Inflammatory macrophage treated with lipopolysaccharide for 1 hour (primary cell): ENCODE measurements around the gene KCNMA1.
"Not testable (repeated sequence)": the region's sequence is repeated elsewhere in the genome, so short reads cannot be mapped to it uniquely, and the experiment has no call there.

Experiments used
- DNase-seq, 2 donors: peaks; one replicate each; pipeline ENCODE4 v3.0.0-alpha.2; 2020 to 2022

KCNMA1 gene

DNA sequence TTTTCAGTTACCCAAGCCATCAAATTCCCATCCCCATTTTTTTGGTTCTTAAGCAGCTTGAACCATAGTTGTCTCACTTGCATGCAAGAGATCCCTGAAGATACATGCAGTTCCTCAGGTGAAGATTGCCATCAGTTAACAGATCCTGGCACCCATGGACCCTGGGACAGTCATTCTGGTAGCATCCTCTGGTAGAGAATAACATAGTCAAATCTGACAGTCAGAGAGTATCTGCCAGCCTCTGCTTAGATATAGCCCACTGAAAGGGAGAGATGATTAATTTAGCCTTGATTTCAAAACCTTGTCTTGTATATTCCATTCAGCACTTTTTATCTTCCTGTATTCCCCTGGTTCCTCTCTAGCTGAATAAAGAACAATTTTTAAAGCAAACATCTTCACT, 280.4 kb downstream of the KCNMA1 start:
- DNase-seq = no peak

DNA sequence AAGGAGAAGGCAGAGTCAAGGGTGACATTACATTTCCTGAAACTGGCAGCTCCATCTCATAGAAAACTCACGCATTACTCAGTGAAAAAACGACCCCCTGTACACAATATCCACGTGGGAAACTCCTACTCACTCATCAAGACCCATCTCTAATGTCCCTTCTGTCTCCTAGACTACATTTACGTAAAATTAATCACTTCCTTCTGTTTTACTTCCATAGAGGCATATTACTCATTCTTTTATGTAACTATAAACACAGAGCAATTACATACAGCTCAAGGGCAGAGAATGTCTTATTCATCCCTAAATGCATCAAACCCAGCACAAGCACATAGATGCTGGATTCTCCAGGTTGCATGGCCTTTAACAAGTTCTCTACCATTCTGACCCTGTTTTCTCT, 281.8 kb downstream of the KCNMA1 start:
- peak in 1 of 2 donors; percentile 12 for DNase-seq

DNA sequence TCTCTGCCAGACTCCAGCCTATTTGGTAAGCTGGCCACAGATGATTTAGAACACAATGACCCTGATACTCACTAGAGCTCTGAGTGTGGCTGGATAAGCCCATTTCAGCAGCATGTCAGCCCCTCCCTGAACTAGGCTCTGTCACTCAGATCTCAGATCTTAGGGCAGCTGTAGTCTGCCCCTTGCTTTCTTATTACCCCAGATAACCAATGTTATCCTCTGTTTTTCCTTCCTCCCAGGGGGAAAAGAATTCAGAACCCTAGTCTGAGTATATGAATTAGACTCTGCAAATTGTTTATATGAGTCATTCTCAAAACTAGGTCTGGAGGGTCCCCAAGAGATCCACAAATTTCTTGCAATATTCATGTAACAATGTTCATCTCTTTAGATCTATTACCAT, 286.2 kb downstream of the KCNMA1 start:
- no peak for DNase-seq

DNA sequence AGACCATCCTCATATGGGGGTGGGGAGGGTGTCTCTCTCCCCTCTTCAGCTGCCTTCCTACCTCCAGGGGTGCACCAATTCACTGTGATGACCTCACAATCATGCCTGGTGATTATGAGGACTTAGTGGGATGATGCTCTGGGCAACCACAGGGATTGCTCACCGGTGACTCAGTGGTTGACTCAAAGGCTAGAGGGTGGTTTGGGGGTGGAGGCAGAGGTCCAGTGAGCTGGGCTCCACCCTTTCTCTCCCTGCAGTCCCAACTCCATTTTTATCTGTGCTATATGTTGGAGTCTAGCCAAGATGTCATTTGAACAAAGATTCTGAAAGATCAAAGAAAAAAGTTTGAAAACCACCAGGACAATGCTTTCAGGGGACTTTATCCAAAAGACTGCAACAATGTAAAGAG, 286.9 kb downstream of the KCNMA1 start:
- DNase-seq = peak; percentile 72 to 94

DNA sequence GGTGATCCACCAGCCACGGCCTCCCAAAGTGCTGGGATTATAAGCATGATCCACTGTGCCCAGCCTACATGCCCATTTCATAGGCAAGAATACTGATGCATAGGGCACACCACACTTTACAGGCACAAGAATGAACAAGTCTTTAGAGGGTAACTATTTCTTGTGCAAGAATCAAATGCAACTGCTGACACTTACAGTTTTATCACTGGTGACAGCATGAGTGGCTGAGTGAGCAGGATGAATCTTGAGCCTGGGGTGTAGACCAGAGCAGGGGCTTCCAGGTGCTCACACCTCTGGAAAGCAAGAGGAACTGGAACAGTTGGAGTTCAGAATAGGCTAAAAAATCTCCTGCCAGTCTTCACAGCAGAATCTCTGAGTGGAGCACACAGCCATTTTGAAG, 287.5 kb downstream of the KCNMA1 start:
- no peak for DNase-seq

DNA sequence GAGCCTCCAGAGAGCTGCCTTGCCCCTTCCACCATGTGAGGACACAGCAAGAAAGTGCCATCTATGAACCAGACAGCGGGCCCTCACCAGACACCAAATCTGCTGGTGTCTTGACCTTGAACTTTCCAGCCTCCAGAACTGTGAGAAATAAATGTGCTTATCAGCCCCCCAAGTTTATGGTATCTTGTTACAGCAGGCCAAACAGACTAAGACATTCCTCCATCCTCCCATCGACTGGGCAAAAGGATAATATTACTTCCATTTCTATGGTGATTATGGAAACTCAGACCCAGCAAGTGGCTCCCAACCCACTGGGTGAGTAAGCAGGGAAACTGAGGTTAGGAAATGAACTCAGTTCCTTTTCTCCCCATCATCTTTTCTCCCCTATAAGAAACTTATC, 288.4 kb downstream of the KCNMA1 start:
- DNase-seq = no peak

DNA sequence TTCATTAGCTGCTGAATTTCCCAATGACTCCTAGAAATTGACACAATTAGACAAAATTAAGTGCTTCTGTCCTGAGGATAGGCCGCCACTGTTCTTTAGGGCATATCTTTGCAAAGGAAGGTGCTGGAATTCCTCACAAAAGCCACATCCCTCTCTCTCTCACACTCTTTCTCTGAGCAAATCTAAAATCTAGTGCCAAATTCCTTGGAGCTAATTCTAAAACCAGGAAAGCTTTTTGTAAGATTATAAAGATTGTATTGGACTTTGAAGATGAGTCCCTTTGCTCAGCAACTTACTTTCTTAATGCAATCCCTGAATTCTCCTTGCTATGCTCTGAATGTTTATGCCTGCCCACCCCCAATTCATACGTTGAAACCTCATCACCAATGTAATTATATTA, 288.9 kb downstream of the KCNMA1 start:
- DNase-seq = no peak

DNA sequence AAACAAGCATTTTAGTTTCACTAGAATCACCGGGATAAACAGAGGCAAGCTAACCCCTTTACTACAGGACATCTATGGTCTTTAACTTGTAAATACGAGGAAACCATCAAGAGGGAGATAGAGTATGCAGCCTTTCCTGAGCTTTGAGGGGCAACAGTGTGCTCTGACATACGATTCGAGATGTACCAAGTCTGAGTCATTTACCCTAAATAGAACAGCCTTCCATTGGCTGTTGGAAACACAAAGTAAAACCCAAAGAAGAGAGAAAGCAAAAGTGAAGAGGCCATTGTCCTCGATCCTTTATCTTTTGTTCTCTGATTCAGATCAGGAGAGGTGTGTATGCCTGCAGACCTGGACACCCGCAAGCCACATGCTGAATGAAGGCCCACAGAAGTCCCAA, 289.5 kb downstream of the KCNMA1 start:
- no peak for DNase-seq

DNA sequence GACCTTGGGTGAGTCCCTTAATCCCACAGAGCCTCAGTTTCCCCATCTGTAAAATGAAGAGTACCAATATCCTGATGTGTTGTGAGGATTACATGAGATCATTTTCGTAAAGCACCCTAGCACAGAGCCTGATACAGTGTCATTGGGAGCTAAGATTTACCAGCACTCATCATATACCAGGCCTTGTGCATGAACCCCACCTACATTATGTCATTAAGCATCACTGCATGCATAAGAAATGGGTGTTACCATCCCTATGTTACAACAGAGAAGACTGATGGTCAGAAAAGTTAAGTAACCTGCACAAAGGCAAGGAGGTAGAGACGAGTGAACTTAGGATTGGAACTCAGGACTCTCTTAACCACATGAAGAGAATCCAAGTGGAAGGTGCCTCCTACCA, 290.6 kb downstream of the KCNMA1 start:
- DNase-seq = no peak

DNA sequence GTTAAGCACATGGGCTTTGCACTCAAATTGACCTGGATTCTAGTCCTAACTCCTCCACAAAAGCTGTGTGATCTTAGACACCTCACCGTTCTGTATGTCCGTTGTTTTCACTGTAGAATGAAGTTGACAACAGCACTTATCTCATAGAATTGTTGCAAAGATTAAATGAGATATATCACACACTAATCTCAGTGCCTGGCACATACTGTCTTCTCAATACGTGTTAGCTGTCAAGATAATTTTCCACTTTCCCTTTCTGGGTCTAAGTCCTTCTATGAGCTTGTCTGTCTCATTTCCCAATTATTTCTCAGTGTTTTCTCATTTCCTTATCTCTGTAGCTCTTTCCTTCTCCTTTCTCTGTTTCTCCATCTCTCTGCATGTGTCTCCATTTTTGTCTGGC, 296.6 kb downstream of the KCNMA1 start:
- no peak for DNase-seq

DNA sequence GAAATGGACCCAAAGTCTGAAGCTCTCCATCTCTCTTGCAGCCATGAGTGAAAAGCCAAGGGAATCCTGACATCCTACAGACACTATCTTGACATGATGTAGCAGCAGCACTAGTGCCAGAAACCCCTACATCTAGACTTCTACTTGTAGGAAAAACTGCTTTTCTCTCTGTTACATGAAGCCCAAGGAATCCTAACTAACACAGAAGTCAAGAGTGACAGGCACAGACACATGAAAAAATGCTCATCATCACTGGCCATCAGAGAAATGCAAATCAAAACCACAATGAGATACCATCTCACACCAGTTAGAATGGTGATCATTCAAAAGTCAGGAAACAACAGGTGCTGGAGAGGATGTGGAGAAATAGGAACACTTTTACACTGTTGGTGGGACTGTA, 297.7 kb downstream of the KCNMA1 start:
- not testable (repeated sequence) for DNase-seq

DNA sequence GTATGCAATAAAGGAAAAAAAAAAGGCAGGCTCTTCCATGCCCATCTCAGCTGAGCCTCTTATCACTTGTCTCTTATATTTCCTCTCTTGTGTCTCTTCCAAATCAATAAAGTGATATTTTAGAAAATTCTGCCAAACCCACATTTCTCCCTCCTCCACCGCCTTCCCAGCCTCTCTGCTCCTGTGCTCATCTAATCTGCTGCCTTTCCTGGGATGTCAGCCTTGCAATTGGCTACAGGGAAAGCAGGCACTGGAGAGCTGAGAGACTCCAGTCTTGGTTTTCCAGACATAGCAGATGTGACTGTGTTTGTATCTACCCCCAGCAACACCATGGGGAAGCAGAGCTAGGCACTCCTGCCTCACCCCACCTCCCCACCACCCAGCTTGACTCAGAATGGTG, 298.4 kb downstream of the KCNMA1 start:
- no peak for DNase-seq

DNA sequence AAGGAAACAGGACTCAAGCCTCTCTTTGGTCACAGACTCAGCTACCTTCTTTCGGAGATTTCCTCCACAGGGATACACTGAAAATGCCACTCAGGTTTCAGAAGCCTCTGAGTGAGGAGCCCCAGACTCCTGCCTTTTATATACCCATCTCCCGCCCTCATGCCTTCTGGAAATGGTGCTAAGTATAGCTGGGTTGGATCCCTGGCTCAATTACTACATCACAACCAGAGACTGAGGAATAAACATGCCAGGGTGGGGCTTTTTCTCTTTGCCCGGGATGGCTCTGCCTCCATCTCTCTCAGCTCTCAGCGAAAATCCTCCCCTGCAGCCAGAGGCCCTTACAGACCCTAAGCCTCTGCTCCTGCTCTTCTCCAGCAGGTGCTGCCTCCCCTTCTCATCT, 299.5 kb downstream of the KCNMA1 start:
- no peak for DNase-seq

DNA sequence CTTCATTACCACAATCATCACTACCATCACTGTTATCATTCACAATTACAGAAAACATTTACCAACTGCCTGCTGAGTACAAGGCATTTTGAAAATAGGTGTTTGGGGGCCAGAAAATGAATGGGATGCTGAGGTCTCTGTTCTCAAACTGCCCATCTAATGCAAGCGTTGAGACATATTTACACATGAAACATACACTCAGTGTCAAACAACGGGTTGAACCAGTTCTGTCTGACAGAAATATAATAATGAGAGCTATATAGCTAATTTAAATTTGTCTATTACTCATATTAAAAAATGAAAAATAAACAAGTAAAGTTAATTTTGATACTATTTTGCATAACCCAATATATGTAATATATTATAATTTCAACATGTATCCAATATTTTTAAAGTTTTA, 303.1 kb downstream of the KCNMA1 start:
- DNase-seq = no peak

DNA sequence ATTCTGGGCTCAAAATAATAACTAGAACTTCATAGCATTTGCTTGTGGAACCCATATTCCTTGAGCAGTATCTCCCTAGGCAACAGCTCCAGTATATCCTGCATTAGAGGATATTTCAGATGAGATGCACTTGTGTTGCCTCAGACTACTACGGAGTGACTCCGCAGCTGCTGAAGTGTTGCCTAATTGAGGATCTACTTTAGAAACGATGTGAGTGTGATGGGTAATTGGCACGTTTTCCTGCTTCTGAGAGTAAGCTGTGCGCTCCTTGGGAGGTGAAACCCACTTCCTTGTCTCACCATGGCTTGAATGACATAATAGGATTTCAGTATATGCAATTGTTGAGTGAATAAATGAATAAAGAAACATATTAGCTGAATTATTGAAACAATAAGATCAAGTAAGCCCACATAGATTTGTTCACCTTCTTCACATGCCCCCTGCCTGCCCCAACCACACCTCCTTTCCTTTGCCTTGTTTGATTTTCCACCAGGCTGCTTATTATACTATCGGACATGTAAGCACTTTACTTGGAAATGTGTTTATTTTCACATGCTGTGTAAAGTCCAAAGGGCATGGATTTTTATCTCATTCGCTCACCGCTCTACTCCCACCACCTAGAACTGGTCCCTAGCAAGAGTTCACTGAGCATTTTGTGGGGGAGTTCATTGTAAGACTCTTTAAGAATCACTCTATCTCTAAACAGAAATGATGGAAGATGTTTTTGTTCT, 303.8 kb downstream of the KCNMA1 start:
- no peak for DNase-seq

DNA sequence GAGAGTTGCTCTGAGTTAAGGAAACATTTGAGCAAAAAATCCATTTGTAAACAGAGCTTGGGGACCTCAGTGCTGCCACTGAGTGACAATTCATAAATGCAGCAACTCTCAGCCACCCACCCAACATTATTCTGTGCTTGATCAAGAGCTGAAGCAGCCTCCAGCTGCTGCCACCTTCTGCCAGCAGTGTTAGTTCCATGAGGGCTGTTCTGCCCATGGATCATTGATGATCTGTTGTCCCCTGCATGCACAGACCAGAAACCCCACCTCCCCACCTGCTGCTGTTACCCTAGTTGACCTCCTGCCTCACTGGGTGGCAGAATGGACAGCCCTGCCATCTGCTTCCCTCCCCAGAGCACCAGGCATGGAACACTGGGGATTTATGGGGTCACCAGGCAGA, 305.4 kb downstream of the KCNMA1 start:
- DNase-seq = no peak

DNA sequence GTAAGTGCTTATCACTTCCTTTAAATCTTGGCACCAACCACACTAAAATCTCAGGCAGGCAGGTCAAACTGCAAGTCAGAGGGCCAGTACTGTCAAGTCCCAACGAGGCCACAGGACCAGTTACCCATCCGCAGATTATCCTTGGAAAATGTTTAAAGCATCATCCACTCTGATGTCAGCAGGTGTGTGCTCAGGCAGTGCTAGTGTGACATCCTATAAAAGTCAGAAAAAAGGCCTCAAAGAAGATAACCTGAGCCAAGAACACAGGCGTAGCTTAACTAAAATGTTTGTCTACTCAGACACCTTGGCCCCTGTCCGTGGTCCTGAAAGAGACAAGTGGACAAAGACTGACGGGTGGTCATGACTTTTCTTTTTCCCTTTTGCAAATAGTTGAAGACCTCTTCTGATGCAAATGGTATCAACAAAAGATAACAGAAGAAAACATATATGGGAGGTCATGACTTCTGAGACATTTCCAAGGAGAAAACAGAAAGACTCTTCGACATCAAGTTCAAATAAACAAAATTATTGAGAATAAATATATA, 309.3 kb downstream of the KCNMA1 start:
- DNase-seq = peak in 1 of 2 donors; percentile 3

DNA sequence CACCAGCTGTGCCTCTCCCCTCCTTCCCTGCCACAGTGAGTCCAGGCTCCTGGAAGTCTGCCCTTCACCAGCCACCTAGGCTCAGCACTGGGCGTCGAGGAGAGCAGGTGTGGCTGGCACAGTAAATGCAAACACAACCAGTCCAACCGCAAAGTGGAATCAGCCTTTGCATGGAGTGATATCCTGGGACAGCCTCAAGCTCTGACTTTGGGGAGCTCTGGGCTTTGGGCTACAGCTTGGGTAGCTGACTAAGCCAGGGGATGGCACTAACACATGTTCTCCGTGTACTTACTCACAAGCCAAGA, 312.4 kb downstream of the KCNMA1 start:
- DNase-seq = no peak

DNA sequence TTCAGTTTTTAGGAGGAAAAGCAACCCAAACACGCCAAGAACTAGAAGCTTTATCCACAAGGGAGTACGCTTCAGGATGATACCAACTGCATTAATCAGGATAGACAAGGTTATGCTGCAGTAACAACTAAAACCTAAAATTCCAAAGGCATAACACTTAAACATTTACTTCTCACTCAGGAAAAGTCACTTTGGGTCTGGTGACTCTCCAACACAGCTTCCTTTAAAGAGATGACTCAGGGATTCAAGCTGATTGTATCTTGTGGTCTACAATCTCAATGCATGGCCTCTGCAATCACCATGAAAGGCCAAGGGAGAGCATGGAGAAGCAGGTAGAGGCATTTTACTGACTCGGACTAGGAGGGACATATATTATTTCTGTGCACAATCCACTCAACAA, 315.8 kb downstream of the KCNMA1 start:
- no peak for DNase-seq

DNA sequence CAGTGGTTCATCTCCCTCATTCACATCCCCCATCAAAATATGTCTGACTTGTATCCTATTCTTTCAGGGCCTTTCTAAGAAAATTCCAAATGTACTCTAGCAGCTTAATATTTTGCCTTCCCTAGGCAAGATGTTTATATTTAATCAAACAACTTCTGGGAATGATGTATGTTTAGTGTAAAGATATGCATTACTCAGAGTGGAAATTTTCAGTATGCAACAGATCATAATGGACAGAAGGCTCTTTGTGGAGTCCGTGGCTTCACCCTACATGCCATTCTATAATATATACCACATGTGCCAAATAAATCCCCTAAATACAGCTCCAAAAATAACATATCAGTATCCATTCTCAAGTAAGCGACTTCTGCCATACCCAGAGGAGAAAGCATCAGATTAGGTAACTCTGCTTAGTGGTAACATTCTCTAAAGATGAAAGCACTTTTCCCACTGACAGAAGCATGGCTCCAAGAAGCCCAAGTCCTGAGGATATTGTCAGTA, 316.6 kb downstream of the KCNMA1 start:
- no peak for DNase-seq

DNA sequence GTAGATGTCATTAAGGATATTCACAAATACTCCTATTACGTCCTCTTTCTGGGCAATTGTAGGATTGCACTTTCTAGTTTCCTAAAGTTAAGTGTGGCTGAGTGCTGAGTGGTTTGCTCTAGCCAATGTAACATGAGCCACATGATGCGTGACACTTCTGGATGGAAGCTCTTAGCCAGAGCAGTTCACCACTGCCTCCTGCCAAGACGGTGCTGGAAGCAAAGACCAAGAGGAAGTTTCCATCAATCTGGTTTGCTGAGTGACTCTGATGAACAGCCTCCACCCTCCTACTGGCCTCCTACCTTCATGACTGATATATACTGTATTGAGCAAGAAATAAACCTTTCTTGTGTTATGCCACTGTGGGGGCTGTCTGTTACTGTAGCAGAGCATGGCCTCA, 318.1 kb downstream of the KCNMA1 start:
- peak in 1 of 2 donors; percentile 14 for DNase-seq

DNA sequence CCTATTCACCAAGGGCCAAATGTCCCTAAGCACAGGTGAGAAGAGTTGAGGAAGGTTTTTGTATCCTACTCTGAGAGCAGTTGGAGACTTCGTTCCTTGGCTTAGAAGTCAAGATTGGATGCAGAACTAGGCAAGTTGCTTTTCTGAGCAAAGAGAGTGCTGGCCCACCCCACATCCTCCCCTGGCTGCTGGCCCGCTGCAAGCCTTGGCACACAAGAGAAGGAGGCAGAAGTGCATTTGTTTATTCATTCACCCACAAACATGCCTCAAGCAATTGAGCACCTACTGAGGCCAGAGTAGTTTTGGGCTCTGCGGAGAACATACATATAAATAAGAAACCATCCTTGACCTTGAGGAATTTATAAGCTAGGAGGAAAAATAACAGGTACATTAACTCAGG, 318.9 kb downstream of the KCNMA1 start:
- no peak for DNase-seq

DNA sequence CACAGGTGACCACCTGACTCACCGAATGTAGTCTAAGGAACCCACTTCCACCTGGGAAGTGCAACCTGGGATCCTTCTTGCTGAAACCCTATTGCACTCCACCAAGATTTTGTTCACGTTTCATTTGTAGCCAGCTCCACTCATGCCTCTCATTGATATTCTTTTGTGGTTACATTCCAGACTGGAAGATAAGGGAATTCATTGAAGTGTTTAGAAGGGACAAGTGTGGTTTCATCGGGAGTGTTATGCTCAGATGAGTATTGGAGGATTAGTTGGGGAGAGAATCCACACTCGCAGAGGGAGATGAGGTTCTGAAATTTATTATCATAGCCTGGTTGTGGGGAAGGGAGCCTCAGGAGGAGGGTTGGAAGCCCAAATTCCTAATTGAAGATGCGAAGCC, 320.4 kb downstream of the KCNMA1 start:
- DNase-seq = no peak

DNA sequence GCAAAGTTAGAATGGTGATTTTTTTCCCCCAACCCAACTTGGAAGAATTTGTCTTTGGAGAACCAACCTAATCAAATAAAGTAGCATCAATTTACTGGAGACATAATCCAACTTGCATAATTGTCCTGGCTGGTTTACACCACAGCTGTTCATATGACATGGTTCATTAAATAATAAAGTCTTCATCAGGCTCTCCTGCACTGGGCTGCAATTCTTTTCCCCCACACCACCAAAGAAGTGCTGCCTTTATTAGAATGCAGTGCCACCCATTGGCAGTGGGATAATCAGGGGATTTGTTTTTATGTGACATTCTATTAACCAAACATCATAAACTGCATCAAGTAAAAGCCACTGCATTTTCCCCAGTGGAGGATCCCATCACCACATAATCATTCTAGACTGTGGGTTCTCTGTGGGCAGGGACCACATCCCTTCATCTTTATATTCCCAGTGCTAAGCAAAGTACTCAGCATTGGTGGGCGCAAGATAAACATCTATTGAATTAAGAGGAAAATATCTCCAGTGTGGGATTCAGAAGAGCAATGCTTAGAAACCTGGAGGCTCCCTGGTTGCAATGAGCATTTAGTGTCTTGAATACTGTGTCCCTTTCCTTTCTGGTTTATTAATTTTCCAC, 322.0 kb downstream of the KCNMA1 start:
- DNase-seq = no peak
